CD4-positive, alpha-beta memory T cell (primary cell): Measurements from ENCODE around the gene ZNF135. TPM values are rescaled to one million over a fixed set of nuclear protein-coding genes. Genes with fewer than 3 reads are reported as not detected.

Source experiments
- CTCF ChIA-PET: fragments of 350-600 bp; sonication (Branson Sonifier 250); formaldehyde crosslinking; loops from one replicate; lab custom pipeline; 2021; ENCODE audit warnings: inconsistent platforms; ENCODE audit not compliant: partially characterized antibody; lab: Charles Lee
- POLR2A ChIA-PET: fragments of 350-600 bp; sonication (Branson Sonifier 250); formaldehyde crosslinking; loops from one replicate; lab custom pipeline; 2021; ENCODE audit not compliant: partially characterized antibody; lab: Charles Lee
- DNase-seq, 5 donors: peaks; one replicate each; pipeline versions ENCODE4 v3.0.0 to v3.0.0-alpha.2; 2020 to 2022; ENCODE audit warnings: mixed read lengths in 1 of 5
- H3K27ac ChIP-seq: one replicate; pipeline ENCODE4 v1.7.0; 2013; ENCODE audit warnings: low read depth, low read length
- H3K27me3 ChIP-seq: 2 replicates; pipeline ENCODE4 v1.7.0; 2013; ENCODE audit warnings: mild to moderate bottlenecking, low read length, moderate library complexity; ENCODE audit not compliant: insufficient read depth
- H3K36me3 ChIP-seq: 2 replicates; pipeline ENCODE4 v1.7.0; 2013; ENCODE audit warnings: mild to moderate bottlenecking, low read length, moderate library complexity; ENCODE audit not compliant: insufficient read depth
- H3K4me1 ChIP-seq: 2 replicates; pipeline ENCODE4 v1.7.0; 2013; ENCODE audit warnings: mild to moderate bottlenecking, low read length, moderate library complexity; ENCODE audit not compliant: insufficient read depth
- H3K4me3 ChIP-seq, 2 donors: one replicate each; pipeline ENCODE4 v1.7.0; 2013; ENCODE audit warnings: low read length in 2 of 2, mild to moderate bottlenecking in 1 of 2
- H3K9me3 ChIP-seq, 2 donors: one replicate each; pipeline ENCODE4 v1.7.0; 2013; ENCODE audit warnings: low read length in 2 of 2, control low read depth in 1 of 2; ENCODE audit not compliant: control insufficient read depth in 1 of 2
- H3K27ac Mint-ChIP-seq, 7 donors: one replicate each; pipeline ENCODE4 v1.8.0; 2020 to 2021; ENCODE audit warnings: mixed read lengths in 7 of 7, mild to moderate bottlenecking in 6 of 7, inconsistent platforms in 3 of 7, moderate library complexity in 3 of 7
- H3K27me3 Mint-ChIP-seq, 2 donors: one replicate each; pipeline ENCODE4 v1.8.0; 2020 to 2021; ENCODE audit warnings: mixed read lengths in 2 of 2
- H3K36me3 Mint-ChIP-seq, 2 donors: one replicate each; pipeline ENCODE4 v1.8.0; 2020 to 2021; ENCODE audit warnings: mixed read lengths in 2 of 2, inconsistent platforms in 1 of 2, mild to moderate bottlenecking in 1 of 2
- H3K4me1 Mint-ChIP-seq, 4 donors: one replicate each; pipeline ENCODE4 v1.8.0; 2020 to 2021; ENCODE audit warnings: mixed read lengths in 4 of 4, mild to moderate bottlenecking in 1 of 4
- H3K4me3 Mint-ChIP-seq, 8 donors: one replicate each; pipeline ENCODE4 v1.8.0; 2020 to 2021; ENCODE audit warnings: mixed read lengths in 8 of 8, mild to moderate bottlenecking in 7 of 8, moderate library complexity in 6 of 8, inconsistent platforms in 3 of 8
- H3K9me3 Mint-ChIP-seq, 8 donors: one replicate each; pipeline ENCODE4 v1.8.0; 2020 to 2021; ENCODE audit warnings: mixed read lengths in 8 of 8, mild to moderate bottlenecking in 5 of 8, inconsistent platforms in 3 of 8, moderate library complexity in 1 of 8
- intact Hi-C: fragments of 100-400 bp; cut with micrococcal nuclease; formaldehyde crosslinking; loops from one replicate; pipeline ENCODE4 v1.15.1; 2023
- polyA plus RNA-seq, 2 donors: library from polyadenylated mRNA; unstranded; fragments of 300-500 nt; fragmentation: Illumina TruSeq; gene quantifications; one replicate each; pipeline ENCODE4 v1.2.3, GENCODE V29; 2021
- total RNA-seq, 2 experiments: library from RNA; stranded (reverse); gene quantifications; one replicate each; pipeline ENCODE4 v1.2.3, GENCODE V29; 2021

Gene ZNF135
- total and polyA plus RNA-seq, 4 experiments from 2014 or later: 0.41 to 2.0 (median 0.45) TPM

DNA sequence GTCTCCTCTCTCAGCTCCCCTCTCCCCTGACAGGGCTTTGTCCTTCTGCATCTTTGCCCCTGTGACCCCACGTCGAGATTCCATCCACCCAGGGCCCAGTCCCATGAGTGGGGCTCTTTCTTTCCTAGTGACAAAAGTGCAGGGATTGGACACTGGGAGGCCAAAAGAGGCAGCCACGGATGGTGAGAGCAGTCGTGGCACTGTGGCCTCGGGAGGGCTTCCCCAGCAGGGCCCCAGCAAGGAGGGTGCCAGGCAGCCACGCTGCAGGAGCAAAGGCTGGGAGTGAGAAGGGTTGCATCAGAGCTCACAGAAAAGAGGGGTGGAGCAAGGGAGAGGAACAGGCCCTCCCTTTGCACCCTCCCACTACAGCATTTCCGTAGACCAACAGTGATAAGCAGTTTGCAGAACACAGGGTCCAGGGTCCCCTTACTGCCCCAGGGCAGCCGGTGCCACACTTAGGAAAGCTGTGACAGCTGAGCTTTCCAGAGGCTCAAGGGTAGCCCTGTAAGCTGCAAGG, 20.3 kb upstream of the ZNF135 start:
- Mint-ChIP-seq H3K4me1 (no peaks in the 10 kb centered on the region), H3K27ac (no peak overlapping the region), H3K36me3 (peaks cover 20 to 26% of the 10 kb centered on the region in 2 donors), H3K27me3 (peaks cover 11 to 14% of the 10 kb centered on the region in 2 donors), H3K9me3 (peaks cover 5 to 81% (median 51%) of the 10 kb centered on the region in 8 donors), H3K4me3 (no peak overlapping the region)
- intact Hi-C loops: no loop called here
- ChIA-PET POLR2A (no interaction called here), CTCF (no interaction called here)
- Histone ChIP-seq H3K36me3 (no peaks in the 10 kb centered on the region), H3K4me1 (no peaks in the 10 kb centered on the region), H3K9me3 (no peaks in the 10 kb centered on the region), H3K27me3 (no peaks in the 10 kb centered on the region), H3K4me3 (no peak overlapping the region), H3K27ac (no peak overlapping the region)
- DNase-seq: no peak

DNA sequence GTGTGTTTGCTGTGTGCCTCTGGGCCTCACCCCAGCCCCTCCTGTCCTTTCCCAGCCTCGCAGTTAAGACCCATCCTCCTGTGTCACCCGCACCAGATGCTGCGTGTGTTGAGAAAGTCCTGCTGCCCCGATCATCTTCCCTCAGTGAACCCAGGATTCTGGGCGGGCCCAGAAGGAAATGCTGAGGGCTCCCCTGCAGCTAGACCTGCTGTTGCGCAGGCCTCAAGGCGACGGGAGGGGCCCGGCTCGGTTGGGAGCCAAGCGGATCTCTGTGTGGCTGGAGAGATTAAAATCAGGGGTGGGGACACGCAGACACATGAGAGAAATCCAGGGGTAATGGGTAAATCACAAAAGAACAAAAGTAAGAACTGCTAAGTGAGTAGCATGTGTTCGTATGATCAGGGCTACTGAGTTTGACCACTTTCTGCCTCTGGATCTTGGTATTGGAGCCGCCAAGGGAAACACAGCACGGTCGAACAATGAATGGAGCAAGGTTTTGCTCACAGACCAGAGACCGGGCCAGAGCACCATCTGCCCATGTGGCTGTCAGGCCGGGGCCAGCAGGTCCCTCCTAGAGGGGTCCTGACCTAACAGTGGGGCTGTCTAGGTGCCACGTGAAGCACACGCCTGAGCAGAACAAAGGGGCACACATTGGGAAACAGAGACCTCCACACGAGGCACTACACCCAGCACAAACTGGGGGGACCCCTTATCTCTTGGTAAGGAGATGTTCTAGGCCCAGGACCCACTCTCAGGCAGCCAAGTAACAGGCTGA, 18.1 kb upstream of the ZNF135 start:
- Histone ChIP-seq H3K9me3 (no peaks in the 10 kb centered on the region), H3K27ac (no peak overlapping the region), H3K4me1 (no peaks in the 10 kb centered on the region), H3K27me3 (no peaks in the 10 kb centered on the region), H3K36me3 (no peaks in the 10 kb centered on the region), H3K4me3 (no peak overlapping the region)
- no peak overlapping the region for H3K4me3 Mint-ChIP-seq
- H3K27me3 Mint-ChIP-seq: peaks cover 3 to 6% of the 10 kb centered on the region in 2 donors
- no peaks in the 10 kb centered on the region for H3K4me1 Mint-ChIP-seq
- H3K9me3 Mint-ChIP-seq: peaks cover 0 to 86% (median 47%) of the 10 kb centered on the region in 8 donors
- POLR2A ChIA-PET: no interaction called here
- H3K36me3 Mint-ChIP-seq: peaks cover 10 to 14% of the 10 kb centered on the region in 2 donors
- no peak overlapping the region for H3K27ac Mint-ChIP-seq
- no peak for DNase-seq
- CTCF ChIA-PET: no interaction called here
- intact Hi-C loops: no loop called here

DNA sequence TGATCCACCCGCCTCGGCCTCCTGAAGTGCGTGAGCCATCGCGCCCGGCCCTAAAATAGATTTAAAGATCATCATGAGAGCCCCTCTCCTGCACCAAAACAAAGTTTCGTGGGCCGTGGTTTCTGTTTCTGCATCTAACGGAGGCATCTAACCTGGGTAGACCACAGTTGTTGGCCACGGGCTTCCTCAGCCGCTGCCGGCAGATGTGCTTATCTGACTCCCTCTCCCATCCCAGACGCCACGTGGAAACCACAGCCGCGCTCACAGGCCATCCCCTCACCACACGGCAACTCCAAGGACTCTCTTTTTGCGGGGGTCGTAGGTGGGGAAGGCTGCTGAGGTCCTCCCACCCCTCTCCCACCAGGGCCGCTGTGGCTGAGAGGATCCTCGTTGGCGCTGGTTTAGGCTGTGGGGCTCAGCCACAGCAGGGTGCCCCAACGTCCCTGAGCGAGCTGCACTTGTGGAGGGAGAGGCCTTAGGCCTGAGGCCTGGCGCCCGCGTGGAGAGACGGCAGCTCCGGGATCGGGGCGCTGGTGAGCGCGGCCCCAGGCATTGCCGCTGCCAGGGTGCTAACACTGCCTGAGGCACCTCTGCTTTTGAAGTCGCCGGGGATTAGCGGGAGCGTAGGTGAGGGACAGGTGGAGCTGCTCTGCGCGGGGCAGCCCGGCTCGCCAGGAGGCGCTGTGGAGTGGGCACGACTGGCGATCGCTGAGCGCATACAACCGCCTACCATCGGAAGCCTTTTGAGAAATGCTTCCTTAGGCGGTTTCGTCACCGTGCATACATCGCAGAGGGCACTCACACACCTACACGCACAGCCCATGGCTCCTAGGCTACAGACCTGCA, 16.4 kb upstream of the ZNF135 start:
- Histone ChIP-seq H3K27ac (no peak overlapping the region), H3K4me3 (no peak overlapping the region), H3K9me3 (no peaks in the 10 kb centered on the region), H3K27me3 (no peaks in the 10 kb centered on the region), H3K4me1 (no peaks in the 10 kb centered on the region), H3K36me3 (no peaks in the 10 kb centered on the region)
- H3K9me3 Mint-ChIP-seq: peaks cover 0 to 81% (median 49%) of the 10 kb centered on the region in 8 donors
- CTCF ChIA-PET: no interaction called here
- H3K36me3 Mint-ChIP-seq: peaks cover 5 to 7% of the 10 kb centered on the region in 2 donors
- peaks cover 0 to 2% of the 10 kb centered on the region in 2 donors for H3K27me3 Mint-ChIP-seq
- POLR2A ChIA-PET: no interaction called here
- DNase-seq: no peak
- no peak overlapping the region for H3K4me3 Mint-ChIP-seq
- no peaks in the 10 kb centered on the region for H3K4me1 Mint-ChIP-seq
- peak overlapping the region in 1 of 7 donors; percentile 12 for H3K27ac Mint-ChIP-seq
- intact Hi-C loops: no loop called here

DNA sequence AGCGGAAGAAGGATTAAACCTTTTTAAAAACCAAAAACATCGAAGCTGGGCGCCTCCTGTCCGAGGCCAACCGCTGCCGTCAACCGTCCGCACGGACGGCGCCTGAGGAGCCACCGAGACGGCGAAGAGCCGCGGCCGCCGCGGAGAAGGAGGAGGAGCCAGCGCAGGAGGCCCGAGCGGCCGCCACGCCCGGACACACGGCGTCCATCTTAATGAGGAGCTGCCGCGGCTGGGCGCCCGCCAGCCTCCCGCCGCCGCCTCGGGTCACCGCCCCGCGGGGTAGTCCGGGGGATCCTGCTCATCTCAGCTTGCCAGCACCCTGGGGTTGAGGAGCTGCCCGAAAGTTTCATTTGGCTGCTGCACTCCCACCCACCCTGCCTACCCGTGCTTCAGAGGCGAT, 14.7 kb upstream of the ZNF135 start:
- H3K9me3 Mint-ChIP-seq: peaks cover 2 to 80% (median 56%) of the 10 kb centered on the region in 8 donors
- H3K4me1 ChIP-seq: no peaks in the 10 kb centered on the region
- peaks cover 0 to 6% of the 10 kb centered on the region in 2 donors for H3K9me3 ChIP-seq
- no peaks in the 10 kb centered on the region for H3K27me3 ChIP-seq
- POLR2A ChIA-PET: no interaction called here
- peaks cover 7 to 9% of the 10 kb centered on the region in 2 donors for H3K36me3 Mint-ChIP-seq
- CTCF ChIA-PET: no interaction called here
- no peaks in the 10 kb centered on the region for H3K27me3 Mint-ChIP-seq
- H3K4me3 Mint-ChIP-seq: no peak overlapping the region
- H3K4me3 ChIP-seq: no peak overlapping the region
- intact Hi-C loops: no loop called here
- H3K4me1 Mint-ChIP-seq: no peaks in the 10 kb centered on the region
- no peaks in the 10 kb centered on the region for H3K36me3 ChIP-seq
- H3K27ac ChIP-seq: no peak overlapping the region
- no peak overlapping the region for H3K27ac Mint-ChIP-seq
- DNase-seq: no peak

DNA sequence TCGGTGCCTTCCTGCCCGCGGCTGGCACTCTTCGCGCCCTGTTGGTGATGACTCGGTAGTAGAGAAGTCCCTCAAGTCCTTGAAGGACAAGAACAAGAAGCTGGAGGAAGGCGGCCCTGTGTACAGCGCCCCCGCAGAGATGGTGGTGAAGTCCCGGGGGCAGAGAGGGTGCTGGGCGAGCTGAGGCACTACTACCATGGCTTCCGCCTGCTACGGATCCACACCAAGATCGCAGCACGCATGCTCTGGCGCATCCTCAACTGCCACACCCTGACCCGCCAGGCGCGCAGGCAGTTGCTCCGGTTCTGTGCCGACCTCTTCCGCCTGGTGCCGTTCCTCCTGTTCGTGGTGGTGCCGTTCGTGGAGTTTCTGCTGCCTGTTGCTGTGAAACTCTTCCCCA, 14.2 kb upstream of the ZNF135 start:
- no peak overlapping the region for H3K27ac ChIP-seq
- peaks cover 9% of the 10 kb centered on the region in 2 donors for H3K36me3 Mint-ChIP-seq
- H3K27me3 Mint-ChIP-seq: no peaks in the 10 kb centered on the region
- no peaks in the 10 kb centered on the region for H3K4me1 ChIP-seq
- POLR2A ChIA-PET: no interaction called here
- H3K4me3 Mint-ChIP-seq: no peak overlapping the region
- H3K27me3 ChIP-seq: no peaks in the 10 kb centered on the region
- H3K4me3 ChIP-seq: no peak overlapping the region
- H3K27ac Mint-ChIP-seq: peak overlapping the region in 1 of 7 donors; percentile 55
- no peaks in the 10 kb centered on the region for H3K36me3 ChIP-seq
- peaks cover 2 to 83% (median 59%) of the 10 kb centered on the region in 8 donors for H3K9me3 Mint-ChIP-seq
- H3K9me3 ChIP-seq: peaks cover 0 to 10% of the 10 kb centered on the region in 2 donors
- H3K4me1 Mint-ChIP-seq: no peaks in the 10 kb centered on the region
- intact Hi-C loops: no loop called here
- no peak for DNase-seq
- CTCF ChIA-PET: no interaction called here

DNA sequence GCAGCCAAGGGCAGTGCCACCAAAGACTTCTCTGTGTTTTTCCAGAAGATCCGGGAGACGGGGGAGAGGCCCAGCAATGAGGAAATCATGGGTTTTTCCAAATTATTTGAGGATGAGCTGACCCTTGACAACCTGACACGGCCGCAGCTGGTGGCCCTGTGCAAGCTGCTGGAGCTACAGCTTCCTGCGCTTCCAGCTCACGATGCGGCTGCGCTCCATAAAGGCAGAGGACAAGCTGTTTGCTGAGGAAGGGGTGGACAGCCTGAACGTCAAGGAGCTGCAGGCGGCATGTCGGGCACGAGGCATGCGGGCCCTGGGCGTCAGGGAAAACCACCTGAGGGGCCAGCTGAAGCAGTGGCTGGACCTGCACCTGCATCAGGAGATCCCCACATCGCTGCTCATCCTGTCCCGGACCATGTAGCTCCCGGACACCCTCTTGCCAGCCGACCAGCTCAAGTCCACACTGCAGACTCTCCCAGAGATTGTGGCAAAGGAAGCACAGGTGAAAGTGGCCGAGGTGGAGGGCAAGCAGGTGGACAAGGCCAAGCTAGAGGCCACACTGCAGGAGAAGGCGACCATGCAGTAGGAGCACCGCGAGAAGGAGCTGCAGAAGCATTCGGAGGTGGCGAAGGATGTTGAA, 13.6 kb upstream of the ZNF135 start:
- POLR2A ChIA-PET: no interaction called here
- peaks cover 2 to 83% (median 59%) of the 10 kb centered on the region in 8 donors for H3K9me3 Mint-ChIP-seq
- peaks cover 0 to 10% of the 10 kb centered on the region in 2 donors for H3K9me3 ChIP-seq

More for the DNA sequence above, 13.6 kb upstream of the ZNF135 start:
- Mint-ChIP-seq H3K27ac (no peak overlapping the region), H3K27me3 (no peaks in the 10 kb centered on the region), H3K4me1 (no peaks in the 10 kb centered on the region), H3K4me3 (no peak overlapping the region), H3K36me3 (peaks cover 9% of the 10 kb centered on the region in 2 donors)
- CTCF ChIA-PET: no interaction called here
- Histone ChIP-seq H3K27me3 (no peaks in the 10 kb centered on the region), H3K4me1 (no peaks in the 10 kb centered on the region), H3K4me3 (no peak overlapping the region), H3K27ac (no peak overlapping the region), H3K36me3 (no peaks in the 10 kb centered on the region)
- intact Hi-C loops: no loop called here
- DNase-seq: no peak
